K562 (cell line): Measurements from ENCODE around the gene PRAMEF1. TPM values are rescaled to one million over a fixed set of nuclear protein-coding genes. Genes with fewer than 3 reads are reported as not detected.
A peak's percentile ranks its signal among the peaks of the same experiment; 100 is the strongest.

ENCODE experiments used
- ATAC-seq: fragments of 200-7000 bp; cut with Tn5 transposase; 3 replicates; pipeline ENCODE4 v1.9.1; 2020; ENCODE audit warnings: moderate library complexity
- BruUV-seq: library from RNA; stranded (reverse); fragments of 400-500 nt; replicated peaks from 2 replicates; lab custom pipeline; 2021; lab: Mats Ljungman, UMichigan
- CTCF ChIA-PET: fragments of 300-600 bp; formaldehyde crosslinking; extraction: SDS; loops from one replicate; lab custom pipeline; 2021; ENCODE audit warnings: low intra/inter-chr PET ratio; lab: Yijun Ruan, JAX
- POLR2A ChIA-PET: fragments of 300-600, 350-650 bp; sonication (Branson Sonifier 250); formaldehyde crosslinking; extraction: SDS; loops from one replicate; lab custom pipeline; 2021; ENCODE audit warnings: antibody characterized with exemption, inconsistent platforms; lab: Yijun Ruan, JAX
- DNase-seq, 4 experiments: peaks; one replicate each; pipeline versions ENCODE4 v3.0.0 to v3.0.0-alpha.2; 2011 to 2018; ENCODE audit warnings: low spot score in 3 of 4, mixed read lengths in 3 of 4; ENCODE audit errors: extremely low read depth in 1 of 4
- FAIRE-seq: peaks from 2 replicates; lab custom pipeline; 2011; peaks lifted over from hg19 to GRCh38; lab: Jason Lieb, UNC
- H2AFZ ChIP-seq: 2 replicates; pipeline ENCODE4 v1.6.0; 2011; ENCODE audit warnings: low read depth, low read length, control low read depth, inconsistent platforms
- H3K27ac ChIP-seq: fragments of 200-600 bp; 3 replicates; pipeline ENCODE4 v1.8.0; 2011; ENCODE audit warnings: low read depth, mild to moderate bottlenecking, control low read depth, inconsistent platforms, low read length, moderate library complexity, mixed read lengths; ENCODE audit errors: extremely low read depth
- H3K27me3 ChIP-seq, 2 experiments: fragments of 300-600 bp in 1 of 2; 2 replicates in 1 of 2; 3 replicates in 1 of 2; pipeline versions ENCODE4 v1.6.0 to v1.8.0; 2011; ENCODE audit warnings: inconsistent platforms in 2 of 2, low read length in 2 of 2, mild to moderate bottlenecking in 1 of 2, mixed read lengths in 1 of 2, moderate library complexity in 1 of 2; ENCODE audit not compliant: control insufficient read depth in 2 of 2, insufficient read depth in 2 of 2
- H3K36me3 ChIP-seq: fragments of 300-600 bp; 3 replicates; pipeline ENCODE4 v1.8.0; 2011; ENCODE audit warnings: mild to moderate bottlenecking, low read length, inconsistent platforms; ENCODE audit not compliant: control insufficient read depth, insufficient read depth
- H3K4me1 ChIP-seq, 2 experiments: fragments of 200-600 bp in 1 of 2; replicated peaks in 1 of 2; 2 replicates in 1 of 2; 3 replicates in 1 of 2; pipeline versions ENCODE4 v1.5.1 to v1.8.0; 2011; ENCODE audit warnings: inconsistent platforms in 2 of 2, low read length in 2 of 2, mild to moderate bottlenecking in 1 of 2, mixed read lengths in 1 of 2, moderate library complexity in 1 of 2; ENCODE audit not compliant: control insufficient read depth in 2 of 2, insufficient read depth in 2 of 2
- H3K4me2 ChIP-seq: 2 replicates; pipeline ENCODE4 v1.6.1; 2011; ENCODE audit warnings: low read length, control low read depth, inconsistent platforms, mixed read lengths; ENCODE audit not compliant: insufficient read depth
- H3K4me3 ChIP-seq: fragments of 200-600 bp; sonication (generic), shearing (Covaris generic); 2 replicates; pipeline ENCODE4 v1.5.1; 2016; ENCODE audit warnings: control low read depth, inconsistent platforms
- H3K79me2 ChIP-seq: fragments of 200-600 bp; 3 replicates; pipeline ENCODE4 v1.8.0; 2011; ENCODE audit warnings: low read length, inconsistent platforms; ENCODE audit not compliant: control insufficient read depth, insufficient read depth
- H3K9ac ChIP-seq, 2 experiments: 2 replicates each; pipeline versions ENCODE4 v1.6.0 to v1.6.1; 2011; ENCODE audit warnings: low read depth in 2 of 2, low read length in 2 of 2, control low read depth in 1 of 2, inconsistent platforms in 1 of 2, mild to moderate bottlenecking in 1 of 2, mixed read lengths in 1 of 2; ENCODE audit not compliant: insufficient read depth in 1 of 2
- H3K9me1 ChIP-seq: one replicate; pipeline ENCODE4 v1.6.0; 2011; ENCODE audit warnings: inconsistent platforms, mild to moderate bottlenecking, low read length, moderate library complexity; ENCODE audit not compliant: control insufficient read depth, insufficient read depth
- H3K9me3 ChIP-seq: replicated peaks from 2 replicates; pipeline ENCODE4 v1.5.1; 2011; ENCODE audit warnings: low read depth, low read length, inconsistent platforms; ENCODE audit not compliant: control insufficient read depth, insufficient read depth
- H4K20me1 ChIP-seq: replicated peaks from 2 replicates; pipeline ENCODE4 v1.6.1; 2011; ENCODE audit warnings: low read length, inconsistent platforms, mixed read lengths; ENCODE audit not compliant: control insufficient read depth, insufficient read depth
- AFF1 ChIP-seq, 2 experiments: fragments of 450-650 bp; IDR thresholded peaks; 2 replicates each; pipeline ENCODE4 v1.6.1; 2018; ENCODE audit warnings: mild to moderate bottlenecking in 2 of 2, low read depth in 1 of 2; ENCODE audit not compliant: partially characterized antibody in 2 of 2
- BACH1 ChIP-seq: fragments of 200-800 bp; sonication (Bioruptor generic); IDR thresholded peaks from 2 replicates; pipeline ENCODE4 v1.6.1; 2016; ENCODE audit warnings: missing genetic modification characterization, missing compliant biosample characterization
- BMI1 ChIP-seq: fragments of 150-350 bp; IDR thresholded peaks from 2 replicates; pipeline ENCODE4 v1.6.1; 2014; ENCODE audit warnings: low read length
- C11orf30 ChIP-seq: fragments of 450-650 bp; IDR thresholded peaks from 2 replicates; pipeline ENCODE4 v1.6.1; 2016; ENCODE audit warnings: low read depth, mild to moderate bottlenecking
- E2F5 ChIP-seq: sonication (generic); formaldehyde crosslinking; IDR thresholded peaks from 2 replicates; pipeline ENCODE4 v1.8.0; 2022; ENCODE audit warnings: mild to moderate bottlenecking, missing genetic modification reagents
- HDAC8 ChIP-seq: fragments of 450-650 bp; IDR thresholded peaks from 2 replicates; pipeline ENCODE4 v1.6.1; 2016; ENCODE audit warnings: mild to moderate bottlenecking, missing genetic modification characterization, moderate library complexity, missing compliant biosample characterization
- JUN ChIP-seq, 2 experiments: sonication (generic) in 1 of 2; formaldehyde crosslinking in 1 of 2; IDR thresholded peaks; 2 replicates each; pipeline versions ENCODE4 v1.6.1 to v1.8.0; 2012 to 2022; ENCODE audit warnings: borderline replicate concordance in 2 of 2, mild to moderate bottlenecking in 2 of 2, improper control_type of control experiment in 1 of 2, low read depth in 1 of 2, low read length in 1 of 2, missing genetic modification reagents in 1 of 2
- NFE2 ChIP-seq: IDR thresholded peaks from 2 replicates; pipeline ENCODE4 v1.6.1; 2014; ENCODE audit warnings: antibody characterized with exemption, low read depth
- RNF219 ChIP-seq: fragments of 250-450 bp; sonication (Bioruptor Pico); IDR thresholded peaks from 2 replicates; pipeline ENCODE4 v1.5.0; 2022; ENCODE audit warnings: mild to moderate bottlenecking
- SMARCB1 ChIP-seq: IDR thresholded peaks from 2 replicates; pipeline ENCODE4 v1.6.1; 2011; ENCODE audit warnings: improper control_type of control experiment, low read depth; ENCODE audit not compliant: insufficient read length
- STAT5A ChIP-seq: IDR thresholded peaks from 2 replicates; pipeline ENCODE4 v1.6.1; 2012; ENCODE audit warnings: low read length, inconsistent platforms, borderline replicate concordance
- ZC3H8 ChIP-seq: fragments of 450-650 bp; IDR thresholded peaks from 2 replicates; pipeline ENCODE4 v1.6.1; 2017
- ZNF436 ChIP-seq: fragments of 250-450, 450-650 bp; sonication (Bioruptor Pico); formaldehyde crosslinking; IDR thresholded peaks from 2 replicates; pipeline ENCODE4 v1.7.0; 2020; ENCODE audit warnings: mild to moderate bottlenecking
- ZNF551 ChIP-seq: fragments of 250-450 bp; sonication (Bioruptor Pico); IDR thresholded peaks from 2 replicates; pipeline ENCODE4 v1.5.0; 2021; ENCODE audit warnings: mild to moderate bottlenecking, moderate library complexity
- ZNF584 ChIP-seq: fragments of 200-800 bp; sonication (Bioruptor generic); IDR thresholded peaks from 2 replicates; pipeline ENCODE4 v1.6.1; 2016; ENCODE audit warnings: low read depth, mild to moderate bottlenecking, missing genetic modification characterization, missing compliant biosample characterization
- WGBS: fragments of 100-300 bp; shearing (Covaris generic); methylation state at CpG from one replicate; pipeline ENCODE4 v1.1.6; 2016; ENCODE audit warnings: low coverage, mixed read lengths; ENCODE audit not compliant: insufficient coverage; ENCODE audit errors: missing lambda C conversion rate; 5-methylcytosine and 5-hydroxymethylcytosine counted together
- in situ Hi-C: fragments of 300-500 bp; cut with MboI; formaldehyde crosslinking; loops from 4 replicates; pipeline ENCODE4 v1.15.0; 2018; ENCODE audit warnings: inconsistent platforms, mixed read lengths
- intact Hi-C: fragments of 100-400 bp; cut with micrococcal nuclease; formaldehyde crosslinking; loops from 2 replicates; pipeline ENCODE4 v1.14.2; 2022
- polyA plus RNA-seq, 8 experiments: library from polyadenylated mRNA; depleted of rRNA in 4 of 8; stranded (reverse) in 5 of 8; unstranded in 3 of 8; fragments of >200 nt; fragmentation: Nextera tagmentation in 2 of 8; fragmentation: Illumina TruSeq in 1 of 8; extraction: Ambion mirVana in 2 of 8; extraction: Trizol in 1 of 8; gene quantifications; 2 replicates each; pipeline versions ENCODE4 v1.2.1 to v1.2.3, GENCODE V29; 2011 to 2014; ENCODE audit warnings: inconsistent platforms in 1 of 8, missing spikeins in 1 of 8
- total RNA-seq, 7 experiments: library from RNA; depleted of rRNA in 6 of 7; stranded (reverse); fragments of >200 nt in 6 of 7; fragmentation: Illumina TruSeq in 2 of 7; extraction: Trizol in 2 of 7; gene quantifications; 2 replicates each; pipeline versions ENCODE4 v1.2.1 to v1.2.3, GENCODE V29; 2011 to 2021; ENCODE audit warnings: low replicate concordance in 1 of 7

PRAMEF1 gene
- total and polyA plus RNA-seq, 9 of the 15 experiments (the other 6 are each of a cell fraction or from before 2014, with no cell fraction given): not detected

- Histone ChIP-seq H3K9me3 (no peaks in the 10 kb centered on the region), H3K36me3 (no peaks in the 10 kb centered on the region), H3K27ac (peak overlapping the region; percentile 59; the same call in 2 of the 3 replicates), H4K20me1 (no peaks in the 10 kb centered on the region), H3K79me2 (no peaks in the 10 kb centered on the region), H3K27me3 (no peaks in the 10 kb centered on the region), H3K4me3 (peak overlapping the region; percentile 14; the same call in 1 of the 2 replicates), H3K9ac (peak overlapping the region; percentile 21 to 47; a peak in 2 of 4 replicates), H3K4me2 (peak overlapping the region; percentile 66), H2AFZ (peak overlapping the region; percentile 79), H3K4me1 (peaks cover 0 to 23% of the 10 kb centered on the region in 2 experiments; a peak in 2 of 5 replicates), H3K9me1 (no peaks in the 10 kb centered on the region)
- BruUV-seq: no TSS peak
- in situ Hi-C loops: no loop called here
- DNase-seq (peak; percentile 18 to 64 (median 31)), FAIRE-seq (peak; percentile 83), ATAC-seq (peak; percentile 84)
- intact Hi-C loops: no loop called here
- ChIA-PET POLR2A (interaction anchor here (0.6 to 0.8 kb wide), 2 partner anchors 9 to 534 kb away, joined by 3 to 4 read pairs; no protein-coding TSS in a partner anchor), CTCF (no interaction called here)
- WGBS: 1% methylated on average over 5 of the region's 5 CpGs
- no peak for TF ChIP-seq ZNF551 (CRISPR knock-in tag)
- TF ChIP-seq STAT5A: peak; percentile 27; the same call in 1 of the 2 replicates
- no peak for TF ChIP-seq ZNF436 (CRISPR knock-in tag)
- no peak for TF ChIP-seq E2F5
- no peak for TF ChIP-seq BMI1
- TF ChIP-seq C11orf30: peak; percentile 94
- no peak for TF ChIP-seq BACH1 (tag)
- TF ChIP-seq ZC3H8: no peak
- TF ChIP-seq HDAC8 (tag): no peak
- TF ChIP-seq JUN (IDR thresholded peaks at IDR 0.05; ENCODE audit: borderline replicate concordance, low read depth, low read length): peak; percentile 57; the same call in 1 of the 2 replicates
- TF ChIP-seq JUN (CRISPR knock-in tag; IDR thresholded peaks at IDR 0.05; ENCODE audit: borderline replicate concordance): no peak
- no peak for TF ChIP-seq ZNF584 (CRISPR knock-in tag)
- TF ChIP-seq NFE2: peak; percentile 62
- TF ChIP-seq SMARCB1: no peak
- TF ChIP-seq RNF219 (CRISPR knock-in tag): no peak
- TF ChIP-seq AFF1 (IDR thresholded peaks at IDR 0.05; ENCODE audit: low read depth in 1 of 2, partially characterized antibody in 2 of 2): no peak
These were observed 19.7 kb downstream of the PRAMEF1 start for GRCh38 chr1:12810691-12811408.
